A204.1 (cell line): Measurements from ENCODE around the gene TBC1D16.
"Not testable (repeated sequence)": the region's sequence is repeated elsewhere in the genome, so short reads cannot be mapped to it uniquely, and the experiment has no call there.

Experiments
- FAIRE-seq: peaks from 2 replicates; lab custom pipeline; 2012; peaks lifted over from hg19 to GRCh38; lab: Jason Lieb, UNC

Gene TBC1D16

DNA sequence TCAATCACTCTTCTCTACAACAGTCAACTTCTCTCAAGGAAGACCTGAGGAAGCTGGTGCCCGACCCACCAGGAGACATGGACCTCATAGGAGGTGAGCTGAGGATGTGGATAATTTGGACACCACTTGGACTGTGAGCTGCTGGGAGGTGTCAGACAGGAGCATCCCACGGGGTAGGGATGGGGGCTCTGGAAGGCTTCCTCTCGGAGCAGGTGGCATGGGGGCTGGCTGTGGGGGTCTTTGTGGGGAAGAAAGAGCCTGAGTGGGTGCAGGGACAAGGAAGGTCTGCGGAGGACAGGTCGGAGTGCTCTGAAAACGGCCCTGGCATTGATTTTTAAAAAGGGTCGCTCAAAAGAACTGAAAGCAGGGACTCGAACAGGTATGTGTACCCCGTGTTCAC is 64.0 kb downstream of the TBC1D16 start:
- no peak for FAIRE-seq

- peak; percentile 95 for FAIRE-seq
These were observed 65.0 kb downstream of the TBC1D16 start for GRCh38 chr17:79970576-79971068.

DNA sequence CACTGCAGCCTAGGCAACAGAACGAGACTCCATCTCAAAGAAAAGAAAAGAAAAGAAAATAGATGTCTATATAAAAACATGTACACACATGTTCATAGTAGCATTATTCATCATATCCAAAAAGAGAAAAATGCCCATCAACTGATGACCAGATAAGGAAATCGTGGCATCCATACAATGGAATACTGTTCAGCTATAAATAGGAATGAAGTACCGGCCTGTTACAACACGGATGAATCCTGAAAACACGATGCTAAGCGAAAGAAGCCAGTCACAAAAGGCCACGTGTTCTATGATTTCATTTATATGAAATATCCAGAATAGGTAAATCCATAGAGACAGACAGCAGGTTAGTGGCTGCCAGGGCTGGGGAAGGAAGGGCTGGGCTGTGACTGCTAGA is 65.8 kb downstream of the TBC1D16 start:
- no peak for FAIRE-seq

GRCh38 chr17:79968116-79968515 is 67.6 kb downstream of the TBC1D16 start:
- FAIRE-seq: no peak

DNA sequence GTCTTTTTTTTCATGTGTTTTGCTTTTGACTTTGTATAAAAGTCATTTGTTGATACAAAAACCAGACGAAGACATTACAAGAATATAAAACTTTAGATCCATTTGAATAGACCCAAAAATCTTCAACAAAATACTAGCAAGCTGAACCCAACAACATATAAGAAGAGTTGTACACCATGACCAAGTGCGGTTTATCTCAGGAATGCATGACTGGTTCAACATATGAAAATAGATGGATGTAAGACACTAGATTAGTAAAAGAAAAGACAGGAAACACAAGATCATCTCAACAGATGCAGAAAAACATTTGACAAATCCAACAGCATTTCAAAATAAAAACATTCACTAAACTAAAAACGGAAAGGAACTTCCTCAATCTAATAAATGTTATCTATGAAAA is 69.0 kb downstream of the TBC1D16 start:
- FAIRE-seq: no peak

DNA sequence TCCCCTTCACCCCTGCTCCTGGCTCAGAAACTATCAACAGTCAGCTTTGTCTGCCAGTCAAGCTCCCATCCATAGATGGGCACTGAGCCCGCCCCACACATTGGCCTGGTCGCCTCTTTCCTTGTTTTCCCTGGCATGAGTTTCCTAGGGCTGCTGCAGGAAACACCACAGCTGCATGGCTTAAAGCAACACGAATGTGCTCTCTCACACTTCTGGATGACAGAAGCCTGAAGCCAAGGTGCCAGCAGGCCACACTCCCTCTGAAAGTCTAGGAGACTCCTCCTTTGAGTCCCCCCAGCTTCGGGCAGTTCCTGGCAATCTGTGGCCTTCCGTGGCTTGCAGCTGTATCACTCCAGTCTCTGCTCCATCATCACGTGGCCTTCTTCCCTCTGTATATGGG is 69.9 kb downstream of the TBC1D16 start:
- no peak for FAIRE-seq

GRCh38 chr17:79962467-79962866 is 73.2 kb downstream of the TBC1D16 start:
- not testable (repeated sequence) for FAIRE-seq

DNA sequence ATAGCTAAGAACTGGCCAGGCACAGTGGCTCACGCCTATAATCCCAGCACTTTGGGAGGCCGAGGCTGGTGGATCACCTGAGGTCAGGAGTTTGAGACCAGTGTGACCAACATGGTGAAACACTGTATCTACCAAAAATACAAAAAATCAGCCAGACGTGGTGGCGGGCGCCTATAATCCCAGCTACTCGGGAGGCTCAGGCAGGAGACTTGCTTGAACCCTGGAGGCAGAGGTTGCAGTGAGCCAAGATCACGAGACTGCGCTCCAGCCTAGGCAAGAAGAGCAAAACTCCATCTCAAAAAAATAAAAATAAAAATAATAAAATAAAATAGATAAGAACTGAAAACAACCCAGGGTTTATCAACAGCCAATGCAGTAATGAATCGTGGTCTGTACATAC is 74.1 kb downstream of the TBC1D16 start:
- FAIRE-seq: not testable (repeated sequence)

GRCh38 chr17:79960788-79961522 is 74.7 kb downstream of the TBC1D16 start:
- no peak for FAIRE-seq

GRCh38 chr17:79959042-79959441 is 76.6 kb downstream of the TBC1D16 start:
- no peak for FAIRE-seq

GRCh38 chr17:79956853-79957252 is 78.8 kb downstream of the TBC1D16 start:
- no peak for FAIRE-seq

- not testable (repeated sequence) for FAIRE-seq
These were observed 79.3 kb downstream of the TBC1D16 start for GRCh38 chr17:79956441-79956735.

DNA sequence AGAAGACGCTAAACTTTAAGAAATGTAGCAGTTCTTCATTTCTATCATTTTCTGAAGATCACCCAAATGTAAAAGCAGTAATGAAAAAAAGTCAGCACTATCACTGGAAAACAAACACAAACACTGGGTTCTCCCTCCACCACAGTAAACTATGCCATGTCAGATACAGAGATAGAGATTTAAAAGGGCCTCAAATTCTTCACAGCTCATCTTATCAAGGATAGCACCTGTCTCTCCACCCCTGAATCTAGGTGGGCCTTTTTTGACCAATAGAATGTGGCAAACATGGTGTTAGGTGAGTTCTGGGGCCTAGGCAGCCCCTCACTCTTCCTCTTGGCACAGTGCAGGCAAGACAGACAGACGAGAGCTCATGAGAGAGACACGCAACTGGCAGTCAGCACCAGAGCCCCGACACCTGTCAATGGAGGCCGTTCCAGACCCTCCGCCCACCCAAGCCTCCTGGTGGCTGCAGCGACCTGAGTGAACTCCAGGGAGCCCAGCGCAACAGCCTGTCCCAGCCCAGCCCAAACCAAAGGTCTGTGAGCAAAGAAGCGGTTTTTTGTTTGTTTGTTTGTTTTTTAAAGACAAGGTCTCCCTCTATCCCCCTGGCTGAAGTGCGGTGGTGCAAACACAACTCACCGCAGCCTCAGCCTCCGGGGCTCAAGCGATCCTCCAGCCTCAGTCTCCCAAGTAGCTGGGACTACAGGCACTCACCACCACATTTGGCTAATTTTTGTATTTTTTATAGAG is 79.8 kb downstream of the TBC1D16 start:
- no peak for FAIRE-seq

DNA sequence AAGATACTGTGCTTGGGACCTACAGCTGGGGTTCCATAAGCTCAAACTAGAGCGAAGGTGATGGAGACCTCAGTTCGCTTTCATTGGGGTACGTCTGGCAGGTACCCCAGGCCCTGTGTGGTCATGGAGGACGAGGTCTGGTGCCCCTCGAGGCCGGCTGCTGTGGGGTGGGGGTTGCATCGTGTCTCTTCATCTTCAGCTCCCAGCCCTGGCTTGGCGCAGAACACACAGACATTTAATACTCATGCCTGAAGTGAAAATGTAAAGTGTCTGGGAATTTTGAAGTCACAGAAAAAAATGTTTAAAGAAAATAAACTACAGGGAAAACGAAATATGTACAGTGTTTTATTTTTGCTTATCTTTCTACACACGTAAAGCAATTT is 80.5 kb downstream of the TBC1D16 start:
- no peak for FAIRE-seq

DNA sequence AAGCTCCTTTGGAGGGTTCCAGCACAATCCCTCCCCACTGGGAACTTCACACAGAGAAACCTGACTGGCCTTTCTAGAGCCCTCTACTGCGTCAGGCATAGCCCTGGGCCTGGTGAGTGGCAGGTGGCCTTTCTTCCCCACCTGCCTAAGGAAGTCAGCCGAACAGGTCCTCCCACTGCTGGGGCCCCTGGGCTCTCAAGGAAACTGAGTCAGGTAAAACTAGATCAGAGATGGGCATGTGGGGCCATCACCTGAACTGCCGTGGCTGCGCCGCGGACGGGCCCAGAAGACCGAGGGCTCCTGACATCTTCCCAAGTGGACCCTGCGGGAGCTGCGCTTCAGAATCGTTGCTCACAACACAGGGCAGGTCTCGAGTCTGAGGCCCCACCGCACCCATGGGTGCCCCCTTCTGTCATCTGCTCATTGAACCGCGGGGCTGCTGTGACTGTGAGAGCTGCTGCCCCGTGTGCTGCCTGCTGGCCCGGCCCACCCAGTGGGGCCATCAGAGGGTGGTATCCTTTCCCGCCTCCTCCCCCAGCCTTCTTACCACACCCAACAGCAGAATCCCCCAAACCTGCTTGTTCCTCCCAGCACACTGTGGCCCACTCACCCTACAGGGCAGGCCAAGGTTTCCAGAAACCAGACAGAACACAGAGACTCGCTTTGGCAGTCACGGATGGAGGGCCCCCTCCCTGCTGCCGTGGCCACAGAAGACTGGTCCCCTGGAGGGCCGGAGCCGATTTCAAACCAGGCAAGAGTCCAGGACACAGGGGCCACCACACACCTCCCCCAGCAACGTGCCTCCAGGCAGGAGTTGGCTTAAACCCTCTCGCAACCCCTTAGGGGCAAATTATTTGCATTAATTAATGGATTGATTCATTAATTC is 81.1 kb downstream of the TBC1D16 start:
- no peak for FAIRE-seq

- FAIRE-seq: no peak
These were observed 82.3 kb downstream of the TBC1D16 start for GRCh38 chr17:79953335-79953734.

GRCh38 chr17:79952901-79953300 is 82.8 kb downstream of the TBC1D16 start:
- peak; percentile 98 for FAIRE-seq

- FAIRE-seq: no peak
These were observed 83.3 kb downstream of the TBC1D16 start for GRCh38 chr17:79952265-79952877.

GRCh38 chr17:79951361-79952264 is 84.1 kb downstream of the TBC1D16 start:
- FAIRE-seq: peak; percentile 90

GRCh38 chr17:79950751-79951150 is 84.9 kb downstream of the TBC1D16 start:
- FAIRE-seq: peak; percentile 99

DNA sequence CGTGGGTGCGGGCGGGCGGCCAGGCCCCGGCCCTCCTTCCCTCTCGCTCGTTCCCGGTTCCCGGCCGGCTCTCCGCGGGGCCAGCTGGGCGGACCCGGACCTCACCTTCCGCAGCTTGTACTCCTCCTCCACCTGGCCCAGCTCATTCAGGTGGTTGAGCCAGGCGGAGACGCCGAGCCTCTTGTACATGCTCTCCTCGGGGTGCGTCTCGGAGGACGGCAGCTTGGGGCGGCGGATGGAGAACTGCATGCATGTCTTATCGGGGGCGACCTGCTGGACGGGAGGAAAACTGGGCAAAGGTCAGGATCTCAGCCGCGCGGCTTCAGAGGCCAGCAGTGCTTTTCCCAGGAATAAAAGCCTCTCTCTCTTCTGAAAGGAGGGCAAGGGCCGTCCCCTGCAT is 85.4 kb downstream of the TBC1D16 start:
- FAIRE-seq: no peak
